Gastrocnemius medialis (tissue), 4 donors: Measurements from ENCODE around the gene INPP5E. TPM values are rescaled to one million over a fixed set of nuclear protein-coding genes. Genes with fewer than 3 reads are reported as not detected.

Experiments
- ATAC-seq, 2 donors: fragments of 150-250 bp; one replicate each; pipeline ENCODE4 v1.9.1; 2016
- DNase-seq, 2 donors: peaks; one replicate each; pipeline ENCODE4 v3.0.0-alpha.2; 2019
- H3K27ac ChIP-seq, 4 donors: fragments of 200-600 bp; sonication (generic); 1 replicate in 1 of 4; 2 replicates in 3 of 4; pipeline ENCODE4 v1.5.1; 2016 to 2018; ENCODE audit warnings: mild to moderate bottlenecking in 2 of 4, moderate library complexity in 1 of 4
- H3K27me3 ChIP-seq, 3 donors: fragments of 200-600 bp; sonication (generic) in 2 of 3; 1 replicate in 1 of 3; 2 replicates in 2 of 3; pipeline versions ENCODE4 v1.5.1 to v1.6.0; 2016 to 2019; ENCODE audit warnings: mild to moderate bottlenecking in 1 of 3, moderate library complexity in 1 of 3
- H3K36me3 ChIP-seq, 2 donors: fragments of 200-600 bp; sonication (generic) in 1 of 2; one replicate each; pipeline ENCODE4 v1.5.1; 2017 to 2018
- H3K4me1 ChIP-seq, 2 donors: fragments of 200-600 bp; sonication (generic) in 1 of 2; one replicate each; pipeline ENCODE4 v1.5.1; 2016 to 2017; ENCODE audit warnings: mild to moderate bottlenecking in 2 of 2
- H3K4me3 ChIP-seq, 4 donors: fragments of 200-600 bp; sonication (generic) in 3 of 4; 1 replicate in 1 of 4; 2 replicates in 3 of 4; pipeline ENCODE4 v1.5.1; 2016 to 2019; ENCODE audit warnings: mild to moderate bottlenecking in 2 of 4
- H3K9me3 ChIP-seq, 3 donors: fragments of 200-600 bp; sonication (generic) in 2 of 3; 1 replicate in 1 of 3; 2 replicates in 2 of 3; pipeline ENCODE4 v1.5.1; 2016 to 2019
- CTCF ChIP-seq, 5 experiments: fragments of 450-650 bp in 3 of 5; fragments of 200-600 bp in 2 of 5; sonication (generic) in 2 of 5; IDR thresholded peaks in 4 of 5; conservative IDR thresholded peaks in 1 of 5; 1 replicate in 4 of 5; 2 replicates in 1 of 5; pipeline ENCODE4 v1.5.1; 2016 to 2019; ENCODE audit warnings: antibody characterized with exemption in 5 of 5, mild to moderate bottlenecking in 3 of 5, moderate library complexity in 3 of 5
- POLR2A ChIP-seq, 2 donors: fragments of 450-650 bp; IDR thresholded peaks; one replicate each; pipeline ENCODE4 v1.6.1; 2017; ENCODE audit warnings: antibody characterized with exemption in 2 of 2, mild to moderate bottlenecking in 2 of 2, moderate library complexity in 2 of 2
- in situ Hi-C, 4 donors: fragments of 200-750 bp; cut with MboI; loops; one replicate each; pipeline versions ENCODE4 v1.15.0 to v1.8.0; 2017; ENCODE audit warnings: low sequenced_read_pairs in 4 of 4
- intact Hi-C: fragments of 100-400 bp; cut with DNase I; formaldehyde crosslinking; loops from one replicate; pipeline ENCODE4 v1.15.1; 2023; ENCODE audit warnings: low total_unique reads
- total RNA-seq, 4 donors: library from RNA; depleted of rRNA; stranded (reverse); fragments of >200 nt; gene quantifications; one replicate each; pipeline versions ENCODE4 v1.1.0 to v1.2.3, GENCODE V29; 2016

INPP5E gene
- total RNA-seq, 4 donors from 2014 or later = 5.0 to 6.7 (median 5.9) TPM

DNA sequence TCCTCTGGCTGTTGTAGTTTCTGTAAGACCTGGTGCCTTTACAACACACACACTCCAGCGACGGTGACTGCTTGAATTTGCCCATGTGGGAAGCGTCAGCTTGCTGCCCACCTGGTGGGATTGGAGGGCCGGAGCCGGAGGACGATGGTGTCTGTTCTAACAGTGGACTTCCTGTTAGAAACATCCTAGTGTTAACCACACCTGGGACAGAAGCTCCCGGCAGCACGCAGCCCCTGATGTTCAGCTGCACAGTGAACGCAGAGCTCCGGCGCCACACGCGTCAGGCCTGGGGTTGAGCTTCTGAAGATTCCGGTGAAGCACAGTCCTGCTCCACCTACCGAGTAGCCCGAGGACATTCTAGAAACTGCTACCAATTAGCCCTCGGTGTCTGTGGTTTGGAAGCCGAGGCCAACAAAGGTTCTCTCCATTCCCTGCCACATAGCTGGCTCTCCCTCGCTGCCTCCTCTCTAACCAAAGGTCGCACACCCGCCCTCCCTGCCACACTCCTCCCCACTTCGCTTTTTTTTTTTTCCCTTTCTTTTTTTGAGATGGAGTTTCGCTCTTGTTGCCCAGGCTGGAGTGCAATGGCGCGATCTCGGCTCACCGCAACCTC, 14.8 kb downstream of the INPP5E start:
- H3K4me3 ChIP-seq = no peak overlapping the region
- in situ Hi-C loops (no loop called here), intact Hi-C loops (no loop called here)
- no peak for ATAC-seq
- H3K4me1 ChIP-seq = no peaks in the 10 kb centered on the region
- no peak for DNase-seq
- TF ChIP-seq POLR2A (IDR thresholded peaks at IDR 0.05) (no peak), CTCF (IDR thresholded peaks at IDR 0.05 in 4 of 5, conservative IDR thresholded peaks at IDR 0.05 in 1 of 5) (no peak)
- H3K27me3 ChIP-seq = no peaks in the 10 kb centered on the region
- H3K27ac ChIP-seq = no peak overlapping the region
- H3K9me3 ChIP-seq = no peaks in the 10 kb centered on the region
- H3K36me3 ChIP-seq = peaks cover 0 to 77% of the 10 kb centered on the region in 2 donors

DNA sequence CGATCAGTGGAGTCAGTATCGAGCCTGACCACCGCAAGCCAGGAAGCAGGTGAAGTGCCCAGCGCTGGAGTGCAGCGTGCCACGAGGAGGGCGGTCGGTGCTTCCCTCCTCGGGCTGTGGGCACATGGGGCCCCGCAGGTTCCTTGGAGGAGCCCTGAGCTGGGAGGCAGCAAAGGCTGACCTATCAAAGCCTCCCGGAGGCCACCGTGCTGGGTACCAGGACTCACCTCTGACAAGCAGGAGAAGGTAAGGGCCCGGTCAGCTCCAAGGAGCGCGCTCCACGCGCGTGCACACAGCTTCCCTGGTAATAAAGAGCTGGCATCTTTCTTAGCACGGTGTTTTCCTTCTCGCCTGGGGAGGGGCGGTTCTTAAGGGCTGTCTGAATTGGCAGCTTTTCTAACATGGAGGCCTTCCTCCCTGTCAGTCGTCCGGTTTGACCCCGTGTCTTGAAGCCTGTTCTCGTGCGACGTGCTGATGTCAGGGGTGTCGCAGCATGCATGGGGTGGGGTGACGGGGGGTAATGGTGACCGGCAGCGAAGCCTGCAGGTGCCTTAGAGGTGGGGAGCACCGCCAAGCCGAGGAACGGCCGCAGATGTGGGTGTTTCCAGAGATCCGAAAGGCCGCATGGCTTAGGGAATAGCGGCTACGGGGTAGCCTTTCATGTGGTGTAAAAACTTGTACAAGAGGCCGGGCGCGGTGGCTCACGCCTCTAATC, 16.1 kb downstream of the INPP5E start:
- no peak for DNase-seq
- Histone ChIP-seq H3K27ac (no peak overlapping the region), H3K36me3 (peaks cover 0 to 77% of the 10 kb centered on the region in 2 donors), H3K4me1 (no peaks in the 10 kb centered on the region), H3K27me3 (no peaks in the 10 kb centered on the region), H3K9me3 (no peaks in the 10 kb centered on the region), H3K4me3 (no peak overlapping the region)
- TF ChIP-seq POLR2A (IDR thresholded peaks at IDR 0.05) (no peak), CTCF (IDR thresholded peaks at IDR 0.05 in 4 of 5, conservative IDR thresholded peaks at IDR 0.05 in 1 of 5) (no peak)
- no peak for ATAC-seq
- in situ Hi-C loops = no loop called here
- intact Hi-C loops = no loop called here

DNA sequence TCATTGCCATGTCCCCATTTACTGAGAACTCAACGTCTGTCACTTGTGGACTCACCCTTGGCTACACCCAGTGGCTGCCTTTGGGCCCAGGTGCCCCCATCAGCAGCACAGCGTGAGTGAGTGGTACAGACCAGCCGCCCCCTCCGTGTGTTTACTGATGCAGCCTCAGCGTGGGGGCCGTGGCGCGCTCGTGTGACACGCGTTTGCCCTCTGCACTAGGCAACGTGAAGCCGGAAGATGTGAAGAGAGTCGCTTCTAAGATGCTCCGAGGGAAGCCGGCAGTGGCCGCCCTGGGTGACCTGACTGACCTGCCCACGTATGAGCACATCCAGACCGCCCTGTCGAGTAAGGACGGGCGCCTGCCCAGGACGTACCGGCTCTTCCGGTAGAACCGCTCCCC, 16.8 kb downstream of the INPP5E start:
- in situ Hi-C loops = no loop called here
- no peak for DNase-seq
- no peak overlapping the region for H3K4me3 ChIP-seq

GRCh38 chr9:136421791-136422190, 17.9 kb downstream of the INPP5E start:
- ATAC-seq = no peak

More for the DNA sequence above, 16.8 kb downstream of the INPP5E start:
- no peaks in the 10 kb centered on the region for H3K27me3 ChIP-seq
- H3K27ac ChIP-seq = no peak overlapping the region
- H3K36me3 ChIP-seq = peaks cover 0 to 77% of the 10 kb centered on the region in 2 donors
- TF ChIP-seq CTCF (IDR thresholded peaks at IDR 0.05 in 4 of 5, conservative IDR thresholded peaks at IDR 0.05 in 1 of 5) = no peak
- no peak for TF ChIP-seq POLR2A (IDR thresholded peaks at IDR 0.05)
- intact Hi-C loops = no loop called here
- H3K4me1 ChIP-seq = no peaks in the 10 kb centered on the region
- no peaks in the 10 kb centered on the region for H3K9me3 ChIP-seq
- ATAC-seq = no peak

More at GRCh38 chr9:136421791-136422190, 17.9 kb downstream of the INPP5E start:
- Histone ChIP-seq H3K4me1 (no peaks in the 10 kb centered on the region), H3K4me3 (no peak overlapping the region), H3K27me3 (no peaks in the 10 kb centered on the region), H3K36me3 (peaks cover 0 to 86% of the 10 kb centered on the region in 2 donors), H3K9me3 (no peaks in the 10 kb centered on the region), H3K27ac (no peak overlapping the region)
- in situ Hi-C loops (no loop called here), intact Hi-C loops (no loop called here)
- DNase-seq = no peak
- TF ChIP-seq POLR2A (IDR thresholded peaks at IDR 0.05) (no peak), CTCF (IDR thresholded peaks at IDR 0.05 in 4 of 5, conservative IDR thresholded peaks at IDR 0.05 in 1 of 5) (no peak)
